ENCODE measurements around the gene EFCAB6. TPM values are rescaled to one million over a fixed set of nuclear protein-coding genes. Genes with fewer than 3 reads are reported as not detected.

Gene EFCAB6
- total and polyA plus RNA-seq, 2 of the 4 experiments (the other 2 are of a cell fraction): 0.44 to 1.1 TPM

GRCh38 chr22:43561415-43562178 lies 250.5 kb downstream of the EFCAB6 start:
- dilution Hi-C loops (cut with HindIII; ENCODE audit: low sequenced_read_pairs, unreplicated experiment) (no loop called here), in situ Hi-C loops (cut with MboI; ENCODE audit: low sequenced_read_pairs) (no loop called here), intact Hi-C loops (cut with micrococcal nuclease) (no loop called here)
- no peak overlapping the region for H3K27ac ChIP-seq (ENCODE audit: insufficient read depth, low read length)
- no peak overlapping the region for H3K4me2 ChIP-seq (ENCODE audit: low read depth, low read length)
- no peaks in the 10 kb centered on the region for H3K79me1 ChIP-seq (ENCODE audit: low read depth in 1 of 2, low read length in 2 of 2)
- H3K56ac ChIP-seq (ENCODE audit: extremely low read depth, insufficient read depth, low read length): no peak overlapping the region
- no peak overlapping the region for H4K8ac ChIP-seq (ENCODE audit: low read depth in 2 of 2, low read length in 2 of 2)
- BruUV-seq (replicated peaks): no TSS peak
- H3K27me3 ChIP-seq (ENCODE audit: control insufficient read depth, insufficient read depth, low read length): no peaks in the 10 kb centered on the region
- no peak overlapping the region for H3K23ac ChIP-seq (ENCODE audit: low read depth, low read length)
- no peak overlapping the region for H3K4me3 ChIP-seq (ENCODE audit: insufficient read depth, low read depth, low read length)
- no peak overlapping the region for H3K4ac ChIP-seq (ENCODE audit: low read depth, low read length)
- no peak for DNase-seq
- H4K20me1 ChIP-seq (ENCODE audit: insufficient read depth, low read length): no peaks in the 10 kb centered on the region
- H2AK5ac ChIP-seq (ENCODE audit: low read depth, low read length): no peak overlapping the region
- H3K9me3 ChIP-seq (ENCODE audit: control insufficient read depth, insufficient read depth, low read length): no peaks in the 10 kb centered on the region
- no peak overlapping the region for H2AK9ac ChIP-seq (replicated peaks; ENCODE audit: low read depth, low read length, poor library complexity)
- H3K4me1 ChIP-seq (ENCODE audit: control insufficient read depth, insufficient read depth, low read length): no peaks in the 10 kb centered on the region
- H4K91ac ChIP-seq (ENCODE audit: insufficient read depth, low read depth, low read length): no peak overlapping the region
- no peak for TF ChIP-seq CTCF (conservative IDR thresholded peaks at IDR 0.05; ENCODE audit: low read depth, low read length)
- TF ChIP-seq POLR2A (IDR thresholded peaks at IDR 0.05; ENCODE audit: low read depth, low read length): no peak
- no peak for TF ChIP-seq RFX5 (IDR thresholded peaks at IDR 0.05; ENCODE audit: low read depth, low read length)
- TF ChIP-seq NFE2L2 (IDR thresholded peaks at IDR 0.05; ENCODE audit: low read depth, low read length): no peak
- no peak for TF ChIP-seq BHLHE40 (IDR thresholded peaks at IDR 0.05; ENCODE audit: low read depth, low read length)
- TF ChIP-seq USF2 (IDR thresholded peaks at IDR 0.05; ENCODE audit: low read depth, low read length): no peak
- no peak for TF ChIP-seq CHD1 (IDR thresholded peaks at IDR 0.05; ENCODE audit: low read depth, low read length)
- no peak for TF ChIP-seq MAFK (IDR thresholded peaks at IDR 0.05; ENCODE audit: low read depth, low read length)
- no peak for TF ChIP-seq RCOR1 (IDR thresholded peaks at IDR 0.05; ENCODE audit: insufficient replicate concordance, low read length)
- no peak for TF ChIP-seq CEBPB (IDR thresholded peaks at IDR 0.05; ENCODE audit: low read depth, low read length)
- no peak for TF ChIP-seq RAD21 (IDR thresholded peaks at IDR 0.05; ENCODE audit: low read length)
- TF ChIP-seq ELK1 (IDR thresholded peaks at IDR 0.05; ENCODE audit: borderline replicate concordance, low read depth, low read length): no peak
- TF ChIP-seq MAZ (IDR thresholded peaks at IDR 0.05; ENCODE audit: borderline replicate concordance, low read depth, low read length): no peak
- TF ChIP-seq FOS (IDR thresholded peaks at IDR 0.05; ENCODE audit: low read depth, low read length): no peak
- TF ChIP-seq MXI1 (IDR thresholded peaks at IDR 0.05; ENCODE audit: borderline replicate concordance, low read depth, low read length): no peak
- TF ChIP-seq SMC3 (IDR thresholded peaks at IDR 0.05; ENCODE audit: low read depth, low read length): no peak
- H3K18ac ChIP-seq (ENCODE audit: low read depth, low read length): no peak overlapping the region
- H4K5ac ChIP-seq (ENCODE audit: low read depth, low read length): no peak overlapping the region
- POLR2A ChIA-PET (ENCODE audit: unreplicated experiment): no interaction called here
- no peak overlapping the region for H2BK15ac ChIP-seq (ENCODE audit: low read depth, low read length)
- H3K9ac ChIP-seq (ENCODE audit: low read depth, low read length): no peak overlapping the region
- H3K36me3 ChIP-seq (ENCODE audit: control insufficient read depth, insufficient read depth, low read length): no peaks in the 10 kb centered on the region
- CTCF ChIA-PET: no interaction called here
- no peak overlapping the region for H3K14ac ChIP-seq (replicated peaks; ENCODE audit: low read depth, low read length)
- H2AFZ ChIP-seq (replicated peaks; ENCODE audit: low read length, poor library complexity): no peak overlapping the region
- no peak overlapping the region for H2BK120ac ChIP-seq (ENCODE audit: low read depth, low read length)
- ATAC-seq (ENCODE audit: low read depth): no peak
- H3K9me1 ChIP-seq (ENCODE audit: insufficient read depth, low read length): no peaks in the 10 kb centered on the region
- no peak overlapping the region for H2BK20ac ChIP-seq (ENCODE audit: low read depth, low read length)
- H2BK5ac ChIP-seq (ENCODE audit: low read depth, low read length, poor library complexity, severe bottlenecking): no peak overlapping the region
- 34% methylated on average over 5 of the region's 22 CpGs; no CpG with 5 or more reads in 1 of the 2 experiments for WGBS, 2 experiments (ENCODE audit: extremely low coverage in 2 of 2, insufficient read length in 1 of 2)
